ENCODE measurements around the gene C15orf39. TPM values are rescaled to one million over a fixed set of nuclear protein-coding genes. Genes with fewer than 3 reads are reported as not detected.

C15orf39 gene
- total and polyA plus RNA-seq, 9 of the 15 experiments (the other 6 are each of a cell fraction or from before 2014, with no cell fraction given), result 0.31 to 29.8 (median 4.4) TPM

GRCh38 chr15:75152382-75153079, 49.2 kb upstream of the C15orf39 start:
- H3K27me3 ChIP-seq (ENCODE audit: control insufficient read depth in 2 of 2, insufficient read depth in 2 of 2, low read length in 2 of 2), result no peaks in the 10 kb centered on the region
- no peaks in the 10 kb centered on the region for H3K36me3 ChIP-seq (ENCODE audit: control insufficient read depth, insufficient read depth, low read length)
- CTCF ChIA-PET (ENCODE audit: low intra/inter-chr PET ratio), result no interaction called here
- WGBS (ENCODE audit: insufficient coverage, low coverage, missing lambda C conversion rate), result 39% methylated on average over 2 of the region's 2 CpGs
- no peaks in the 10 kb centered on the region for H3K9me1 ChIP-seq (ENCODE audit: control insufficient read depth, insufficient read depth, low read length)
- no peak overlapping the region for H3K9ac ChIP-seq (ENCODE audit: insufficient read depth in 1 of 2, low read depth in 2 of 2, low read length in 2 of 2)
- no peak for DNase-seq (ENCODE audit: extremely low read depth in 1 of 4, low spot score in 3 of 4)
- H4K20me1 ChIP-seq (replicated peaks; ENCODE audit: control insufficient read depth, insufficient read depth, low read length), result no peaks in the 10 kb centered on the region
- H3K79me2 ChIP-seq (ENCODE audit: control insufficient read depth, insufficient read depth, low read length), result no peaks in the 10 kb centered on the region
- no peak overlapping the region for H3K4me2 ChIP-seq (ENCODE audit: insufficient read depth, low read length)
- no TSS peak for BruUV-seq (replicated peaks)
- in situ Hi-C loops (cut with MboI) (no loop called here), intact Hi-C loops (cut with micrococcal nuclease) (no loop called here)
- H3K4me1 ChIP-seq (replicated peaks in 1 of 2; ENCODE audit: control insufficient read depth in 2 of 2, insufficient read depth in 2 of 2, low read length in 2 of 2), result peaks cover 0 to 38% of the 10 kb centered on the region in 2 experiments; a peak in 3 of 5 replicates
- H3K27ac ChIP-seq (ENCODE audit: extremely low read depth, low read depth, low read length), result no peak overlapping the region; the same call in 2 of the 3 replicates
- no peak overlapping the region for H3K4me3 ChIP-seq
- no peak for ATAC-seq
- H3K9me3 ChIP-seq (replicated peaks; ENCODE audit: control insufficient read depth, insufficient read depth, low read depth, low read length), result peaks cover 4% of the 10 kb centered on the region; the same call in 1 of the 2 replicates
- POLR2A ChIA-PET, result interaction anchor here (0.9 kb wide), 1 partner anchor 17 kb away, joined by 3 read pairs; no protein-coding TSS in a partner anchor
- no peak for FAIRE-seq
- H2AFZ ChIP-seq (ENCODE audit: low read depth, low read length), result 0 out of 2 replicates have a peak overlapping the region, but pooled peaks have one; percentile 66
- no peak for TF ChIP-seq PPARD (CRISPR knock-in tag; IDR thresholded peaks at IDR 0.05)
- TF ChIP-seq ZNF24 (IDR thresholded peaks at IDR 0.05), result peak; percentile 71
- TF ChIP-seq, protein P1, sequence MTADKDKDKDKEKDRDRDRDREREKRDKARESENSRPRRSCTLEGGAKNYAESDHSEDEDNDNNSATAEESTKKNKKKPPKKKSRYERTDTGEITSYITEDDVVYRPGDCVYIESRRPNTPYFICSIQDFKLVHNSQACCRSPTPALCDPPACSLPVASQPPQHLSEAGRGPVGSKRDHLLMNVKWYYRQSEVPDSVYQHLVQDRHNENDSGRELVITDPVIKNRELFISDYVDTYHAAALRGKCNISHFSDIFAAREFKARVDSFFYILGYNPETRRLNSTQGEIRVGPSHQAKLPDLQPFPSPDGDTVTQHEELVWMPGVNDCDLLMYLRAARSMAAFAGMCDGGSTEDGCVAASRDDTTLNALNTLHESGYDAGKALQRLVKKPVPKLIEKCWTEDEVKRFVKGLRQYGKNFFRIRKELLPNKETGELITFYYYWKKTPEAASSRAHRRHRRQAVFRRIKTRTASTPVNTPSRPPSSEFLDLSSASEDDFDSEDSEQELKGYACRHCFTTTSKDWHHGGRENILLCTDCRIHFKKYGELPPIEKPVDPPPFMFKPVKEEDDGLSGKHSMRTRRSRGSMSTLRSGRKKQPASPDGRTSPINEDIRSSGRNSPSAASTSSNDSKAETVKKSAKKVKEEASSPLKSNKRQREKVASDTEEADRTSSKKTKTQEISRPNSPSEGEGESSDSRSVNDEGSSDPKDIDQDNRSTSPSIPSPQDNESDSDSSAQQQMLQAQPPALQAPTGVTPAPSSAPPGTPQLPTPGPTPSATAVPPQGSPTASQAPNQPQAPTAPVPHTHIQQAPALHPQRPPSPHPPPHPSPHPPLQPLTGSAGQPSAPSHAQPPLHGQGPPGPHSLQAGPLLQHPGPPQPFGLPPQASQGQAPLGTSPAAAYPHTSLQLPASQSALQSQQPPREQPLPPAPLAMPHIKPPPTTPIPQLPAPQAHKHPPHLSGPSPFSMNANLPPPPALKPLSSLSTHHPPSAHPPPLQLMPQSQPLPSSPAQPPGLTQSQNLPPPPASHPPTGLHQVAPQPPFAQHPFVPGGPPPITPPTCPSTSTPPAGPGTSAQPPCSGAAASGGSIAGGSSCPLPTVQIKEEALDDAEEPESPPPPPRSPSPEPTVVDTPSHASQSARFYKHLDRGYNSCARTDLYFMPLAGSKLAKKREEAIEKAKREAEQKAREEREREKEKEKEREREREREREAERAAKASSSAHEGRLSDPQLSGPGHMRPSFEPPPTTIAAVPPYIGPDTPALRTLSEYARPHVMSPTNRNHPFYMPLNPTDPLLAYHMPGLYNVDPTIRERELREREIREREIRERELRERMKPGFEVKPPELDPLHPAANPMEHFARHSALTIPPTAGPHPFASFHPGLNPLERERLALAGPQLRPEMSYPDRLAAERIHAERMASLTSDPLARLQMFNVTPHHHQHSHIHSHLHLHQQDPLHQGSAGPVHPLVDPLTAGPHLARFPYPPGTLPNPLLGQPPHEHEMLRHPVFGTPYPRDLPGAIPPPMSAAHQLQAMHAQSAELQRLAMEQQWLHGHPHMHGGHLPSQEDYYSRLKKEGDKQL (CRISPR knock-in tag; IDR thresholded peaks at IDR 0.05; ENCODE audit: borderline replicate concordance), result no peak
- TF ChIP-seq MYNN (IDR thresholded peaks at IDR 0.05), result no peak
- no peak for TF ChIP-seq MYNN (CRISPR knock-in tag; IDR thresholded peaks at IDR 0.05)
- no peak for TF ChIP-seq ZNF507 (tag; conservative IDR thresholded peaks at IDR 0.05)
- TF ChIP-seq ELF1 (tag; IDR thresholded peaks at IDR 0.05), result no peak
- TF ChIP-seq SMAD4 (CRISPR knock-in tag; conservative IDR thresholded peaks at IDR 0.05), result 0 out of 2 replicates have a peak, but pooled peaks have one; percentile 18
- no peak for TF ChIP-seq BDP1 (IDR thresholded peaks at IDR 0.05; ENCODE audit: insufficient read depth, insufficient read length)
- no peak for TF ChIP-seq CTBP1 (IDR thresholded peaks at IDR 0.05; ENCODE audit: borderline replicate concordance)
- TF ChIP-seq, protein P2, sequence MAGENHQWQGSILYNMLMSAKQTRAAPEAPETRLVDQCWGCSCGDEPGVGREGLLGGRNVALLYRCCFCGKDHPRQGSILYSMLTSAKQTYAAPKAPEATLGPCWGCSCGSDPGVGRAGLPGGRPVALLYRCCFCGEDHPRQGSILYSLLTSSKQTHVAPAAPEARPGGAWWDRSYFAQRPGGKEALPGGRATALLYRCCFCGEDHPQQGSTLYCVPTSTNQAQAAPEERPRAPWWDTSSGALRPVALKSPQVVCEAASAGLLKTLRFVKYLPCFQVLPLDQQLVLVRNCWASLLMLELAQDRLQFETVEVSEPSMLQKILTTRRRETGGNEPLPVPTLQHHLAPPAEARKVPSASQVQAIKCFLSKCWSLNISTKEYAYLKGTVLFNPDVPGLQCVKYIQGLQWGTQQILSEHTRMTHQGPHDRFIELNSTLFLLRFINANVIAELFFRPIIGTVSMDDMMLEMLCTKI (IDR thresholded peaks at IDR 0.05; ENCODE audit: partially characterized antibody), result no peak
- no peak for TF ChIP-seq TBP (optimal IDR thresholded peaks at IDR 0.05; ENCODE audit: low read depth, low read length)
- no peak for TF ChIP-seq ZNF277 (CRISPR knock-in tag; IDR thresholded peaks at IDR 0.05; ENCODE audit: borderline replicate concordance)
- no peak for TF ChIP-seq NCOA4 (IDR thresholded peaks at IDR 0.05; ENCODE audit: partially characterized antibody)
